ENCODE measurements around the gene PRR29. TPM values are rescaled to one million over a fixed set of nuclear protein-coding genes. Genes with fewer than 3 reads are reported as not detected.

Gene PRR29
- total and polyA plus RNA-seq, 2 donors (not counting 3 experiments of a cell fraction or from before 2014, with no cell fraction given): 0.39 to 1.2 TPM

- H3K4me3 ChIP-seq (replicated peaks in 1 of 3; ENCODE audit: insufficient read depth in 1 of 3, low read depth in 1 of 3, low read length in 3 of 3): no peak overlapping the region
- BruUV-seq (replicated peaks): no TSS peak
- H3K27me3 ChIP-seq (ENCODE audit: control insufficient read depth in 2 of 2, insufficient read depth in 2 of 2, low read length in 2 of 2): no peaks in the 10 kb centered on the region
- dilution Hi-C loops (cut with MboI; ENCODE audit: extremely low pct_ligation_motif_present, low sequenced_read_pairs): loop anchor here (25.0 kb wide), 1 partner anchor 100 kb away; the partner anchor contains the start of gene ERN1
- H3K27ac ChIP-seq (ENCODE audit: insufficient read depth, low read depth, low read length): no peak overlapping the region
- no peaks in the 10 kb centered on the region for H3K4me1 ChIP-seq (ENCODE audit: control insufficient read depth, extremely low read depth, insufficient read depth, low read length)
- no peaks in the 10 kb centered on the region for H3K9me3 ChIP-seq (replicated peaks; ENCODE audit: control insufficient read depth, insufficient read depth, low read length)
- no peaks in the 10 kb centered on the region for H3K9me1 ChIP-seq (replicated peaks; ENCODE audit: control insufficient read depth, extremely low read depth, insufficient read depth, low read length)
- DNase-seq (ENCODE audit: low read depth, low spot score): no peak
- no peaks in the 10 kb centered on the region for H4K20me1 ChIP-seq (replicated peaks; ENCODE audit: control insufficient read depth, extremely low read depth, insufficient read depth, low read length)
- no peak overlapping the region for H3K4me2 ChIP-seq (ENCODE audit: insufficient read depth, low read length)
- peaks cover 0 to 3% of the 10 kb centered on the region in 2 experiments for H3K36me3 ChIP-seq (ENCODE audit: control insufficient read depth in 2 of 2, extremely low read depth in 1 of 2, insufficient read depth in 2 of 2, low read length in 2 of 2)
- ChIA-PET CTCF (interaction anchor here (1.6 to 2.7 kb wide), 2 partner anchors 11 to 96 kb away, joined by 7 to 20 read pairs; no protein-coding TSS in a partner anchor), POLR2A (no interaction called here)
- TF ChIP-seq JUN (IDR thresholded peaks at IDR 0.05; ENCODE audit: borderline replicate concordance, insufficient read depth, insufficient read length, low read depth) (no peak), MYC (IDR thresholded peaks at IDR 0.05; ENCODE audit: low read depth, low read length) (no peak), POLR2AphosphoS5 (IDR thresholded peaks at IDR 0.05; ENCODE audit: insufficient read depth, low read depth, low read length) (no peak), MAX (IDR thresholded peaks at IDR 0.05; ENCODE audit: insufficient read depth, insufficient read length) (no peak), EZH2 (IDR thresholded peaks at IDR 0.05; ENCODE audit: borderline replicate concordance, low read depth, low read length, severe bottlenecking) (no peak), POLR2A (IDR thresholded peaks at IDR 0.05; ENCODE audit: low read depth, low read length) (no peak)
- no peak overlapping the region for H2AFZ ChIP-seq (ENCODE audit: low read depth, low read length)
- no peak for FAIRE-seq
- H3K79me2 ChIP-seq (ENCODE audit: control insufficient read depth, insufficient read depth, low read length): no peaks in the 10 kb centered on the region
- H3K9ac ChIP-seq (replicated peaks; ENCODE audit: extremely low read depth, insufficient read depth, low read length): no peak overlapping the region
- intact Hi-C loops (cut with micrococcal nuclease): no loop called here
Measured at GRCh38 chr17:64037180-64037579, 39.0 kb downstream of the PRR29 start.

GRCh38 chr17:64037802-64038201 lies 39.7 kb downstream of the PRR29 start:
- no peaks in the 10 kb centered on the region for H4K20me1 ChIP-seq (replicated peaks; ENCODE audit: control insufficient read depth, extremely low read depth, insufficient read depth, low read length)
- no peak for FAIRE-seq
- H3K4me2 ChIP-seq (ENCODE audit: insufficient read depth, low read length): no peak overlapping the region
- no TSS peak for BruUV-seq (replicated peaks)
- DNase-seq (ENCODE audit: low read depth, low spot score): no peak
- H3K79me2 ChIP-seq (ENCODE audit: control insufficient read depth, insufficient read depth, low read length): no peaks in the 10 kb centered on the region
- no peaks in the 10 kb centered on the region for H3K4me1 ChIP-seq (ENCODE audit: control insufficient read depth, extremely low read depth, insufficient read depth, low read length)
- no peaks in the 10 kb centered on the region for H3K27me3 ChIP-seq (ENCODE audit: control insufficient read depth in 2 of 2, insufficient read depth in 2 of 2, low read length in 2 of 2)
- TF ChIP-seq GATA2 (IDR thresholded peaks at IDR 0.05; ENCODE audit: insufficient read depth, insufficient read length, low read depth, low read length) (no peak), FOS (IDR thresholded peaks at IDR 0.05; ENCODE audit: borderline replicate concordance, insufficient read depth, low read length) (no peak), MYC (IDR thresholded peaks at IDR 0.05; ENCODE audit: low read depth, low read length) (no peak)
- H3K4me3 ChIP-seq (replicated peaks in 1 of 3; ENCODE audit: insufficient read depth in 1 of 3, low read depth in 1 of 3, low read length in 3 of 3): no peak overlapping the region
- dilution Hi-C loops (cut with MboI; ENCODE audit: extremely low pct_ligation_motif_present, low sequenced_read_pairs): loop anchor here (25.0 kb wide), 1 partner anchor 99 kb away; the partner anchor contains the start of gene ERN1
- no peaks in the 10 kb centered on the region for H3K9me3 ChIP-seq (replicated peaks; ENCODE audit: control insufficient read depth, insufficient read depth, low read length)
- ChIA-PET POLR2A (no interaction called here), CTCF (interaction anchor here (1.8 to 2.1 kb wide), 2 partner anchors 26 to 96 kb away, joined by 8 to 10 read pairs; no protein-coding TSS in a partner anchor)
- peaks cover 0 to 3% of the 10 kb centered on the region in 2 experiments for H3K36me3 ChIP-seq (ENCODE audit: control insufficient read depth in 2 of 2, extremely low read depth in 1 of 2, insufficient read depth in 2 of 2, low read length in 2 of 2)
- intact Hi-C loops (cut with micrococcal nuclease): no loop called here
- no peak overlapping the region for H3K27ac ChIP-seq (ENCODE audit: insufficient read depth, low read depth, low read length)
- H2AFZ ChIP-seq (ENCODE audit: low read depth, low read length): no peak overlapping the region
- H3K9ac ChIP-seq (replicated peaks; ENCODE audit: extremely low read depth, insufficient read depth, low read length): no peak overlapping the region
- H3K9me1 ChIP-seq (replicated peaks; ENCODE audit: control insufficient read depth, extremely low read depth, insufficient read depth, low read length): no peaks in the 10 kb centered on the region
